Measurements from ENCODE around the gene SCN9A. TPM values are rescaled to one million over a fixed set of nuclear protein-coding genes. Genes with fewer than 3 reads are reported as not detected.
A peak's percentile ranks its signal among the peaks of the same experiment; 100 is the strongest.

The SCN9A gene
- total and polyA plus RNA-seq, 9 of the 15 experiments (the other 6 are each of a cell fraction or from before 2014, with no cell fraction given): 1.4 to 22.8 (median 7.1) TPM

DNA sequence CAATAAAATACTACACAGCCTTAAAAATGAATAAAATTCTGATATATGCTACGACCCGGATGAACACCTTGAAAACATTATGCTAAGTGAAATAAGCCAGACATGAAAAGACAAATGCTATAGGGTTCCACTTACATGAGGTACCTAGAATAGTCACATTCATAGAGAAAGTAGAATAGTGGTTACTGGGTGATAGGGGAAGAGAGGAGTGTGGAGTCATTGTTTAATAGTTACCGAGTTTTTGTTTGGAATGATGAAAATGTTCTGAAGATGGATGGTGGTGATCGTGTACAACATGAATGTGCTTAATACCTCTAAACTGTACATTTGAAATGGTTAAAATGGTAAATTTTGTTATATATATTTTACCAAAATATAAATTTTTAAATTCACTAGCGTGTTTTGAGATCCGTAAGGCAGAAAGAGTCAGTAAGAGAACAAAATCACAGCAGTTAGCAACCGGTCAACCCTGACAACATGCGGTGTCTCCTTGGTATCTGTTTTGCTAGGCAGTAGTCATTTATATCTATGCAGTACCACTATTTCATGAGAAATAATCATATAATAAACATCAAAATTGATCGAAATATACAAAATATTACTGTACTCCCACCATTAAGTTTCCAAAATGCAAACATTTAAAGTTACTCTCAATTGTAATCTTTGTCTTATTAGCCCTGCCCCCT, 11.1 kb downstream of the SCN9A start (continued):
- TF ChIP-seq, protein P1, sequence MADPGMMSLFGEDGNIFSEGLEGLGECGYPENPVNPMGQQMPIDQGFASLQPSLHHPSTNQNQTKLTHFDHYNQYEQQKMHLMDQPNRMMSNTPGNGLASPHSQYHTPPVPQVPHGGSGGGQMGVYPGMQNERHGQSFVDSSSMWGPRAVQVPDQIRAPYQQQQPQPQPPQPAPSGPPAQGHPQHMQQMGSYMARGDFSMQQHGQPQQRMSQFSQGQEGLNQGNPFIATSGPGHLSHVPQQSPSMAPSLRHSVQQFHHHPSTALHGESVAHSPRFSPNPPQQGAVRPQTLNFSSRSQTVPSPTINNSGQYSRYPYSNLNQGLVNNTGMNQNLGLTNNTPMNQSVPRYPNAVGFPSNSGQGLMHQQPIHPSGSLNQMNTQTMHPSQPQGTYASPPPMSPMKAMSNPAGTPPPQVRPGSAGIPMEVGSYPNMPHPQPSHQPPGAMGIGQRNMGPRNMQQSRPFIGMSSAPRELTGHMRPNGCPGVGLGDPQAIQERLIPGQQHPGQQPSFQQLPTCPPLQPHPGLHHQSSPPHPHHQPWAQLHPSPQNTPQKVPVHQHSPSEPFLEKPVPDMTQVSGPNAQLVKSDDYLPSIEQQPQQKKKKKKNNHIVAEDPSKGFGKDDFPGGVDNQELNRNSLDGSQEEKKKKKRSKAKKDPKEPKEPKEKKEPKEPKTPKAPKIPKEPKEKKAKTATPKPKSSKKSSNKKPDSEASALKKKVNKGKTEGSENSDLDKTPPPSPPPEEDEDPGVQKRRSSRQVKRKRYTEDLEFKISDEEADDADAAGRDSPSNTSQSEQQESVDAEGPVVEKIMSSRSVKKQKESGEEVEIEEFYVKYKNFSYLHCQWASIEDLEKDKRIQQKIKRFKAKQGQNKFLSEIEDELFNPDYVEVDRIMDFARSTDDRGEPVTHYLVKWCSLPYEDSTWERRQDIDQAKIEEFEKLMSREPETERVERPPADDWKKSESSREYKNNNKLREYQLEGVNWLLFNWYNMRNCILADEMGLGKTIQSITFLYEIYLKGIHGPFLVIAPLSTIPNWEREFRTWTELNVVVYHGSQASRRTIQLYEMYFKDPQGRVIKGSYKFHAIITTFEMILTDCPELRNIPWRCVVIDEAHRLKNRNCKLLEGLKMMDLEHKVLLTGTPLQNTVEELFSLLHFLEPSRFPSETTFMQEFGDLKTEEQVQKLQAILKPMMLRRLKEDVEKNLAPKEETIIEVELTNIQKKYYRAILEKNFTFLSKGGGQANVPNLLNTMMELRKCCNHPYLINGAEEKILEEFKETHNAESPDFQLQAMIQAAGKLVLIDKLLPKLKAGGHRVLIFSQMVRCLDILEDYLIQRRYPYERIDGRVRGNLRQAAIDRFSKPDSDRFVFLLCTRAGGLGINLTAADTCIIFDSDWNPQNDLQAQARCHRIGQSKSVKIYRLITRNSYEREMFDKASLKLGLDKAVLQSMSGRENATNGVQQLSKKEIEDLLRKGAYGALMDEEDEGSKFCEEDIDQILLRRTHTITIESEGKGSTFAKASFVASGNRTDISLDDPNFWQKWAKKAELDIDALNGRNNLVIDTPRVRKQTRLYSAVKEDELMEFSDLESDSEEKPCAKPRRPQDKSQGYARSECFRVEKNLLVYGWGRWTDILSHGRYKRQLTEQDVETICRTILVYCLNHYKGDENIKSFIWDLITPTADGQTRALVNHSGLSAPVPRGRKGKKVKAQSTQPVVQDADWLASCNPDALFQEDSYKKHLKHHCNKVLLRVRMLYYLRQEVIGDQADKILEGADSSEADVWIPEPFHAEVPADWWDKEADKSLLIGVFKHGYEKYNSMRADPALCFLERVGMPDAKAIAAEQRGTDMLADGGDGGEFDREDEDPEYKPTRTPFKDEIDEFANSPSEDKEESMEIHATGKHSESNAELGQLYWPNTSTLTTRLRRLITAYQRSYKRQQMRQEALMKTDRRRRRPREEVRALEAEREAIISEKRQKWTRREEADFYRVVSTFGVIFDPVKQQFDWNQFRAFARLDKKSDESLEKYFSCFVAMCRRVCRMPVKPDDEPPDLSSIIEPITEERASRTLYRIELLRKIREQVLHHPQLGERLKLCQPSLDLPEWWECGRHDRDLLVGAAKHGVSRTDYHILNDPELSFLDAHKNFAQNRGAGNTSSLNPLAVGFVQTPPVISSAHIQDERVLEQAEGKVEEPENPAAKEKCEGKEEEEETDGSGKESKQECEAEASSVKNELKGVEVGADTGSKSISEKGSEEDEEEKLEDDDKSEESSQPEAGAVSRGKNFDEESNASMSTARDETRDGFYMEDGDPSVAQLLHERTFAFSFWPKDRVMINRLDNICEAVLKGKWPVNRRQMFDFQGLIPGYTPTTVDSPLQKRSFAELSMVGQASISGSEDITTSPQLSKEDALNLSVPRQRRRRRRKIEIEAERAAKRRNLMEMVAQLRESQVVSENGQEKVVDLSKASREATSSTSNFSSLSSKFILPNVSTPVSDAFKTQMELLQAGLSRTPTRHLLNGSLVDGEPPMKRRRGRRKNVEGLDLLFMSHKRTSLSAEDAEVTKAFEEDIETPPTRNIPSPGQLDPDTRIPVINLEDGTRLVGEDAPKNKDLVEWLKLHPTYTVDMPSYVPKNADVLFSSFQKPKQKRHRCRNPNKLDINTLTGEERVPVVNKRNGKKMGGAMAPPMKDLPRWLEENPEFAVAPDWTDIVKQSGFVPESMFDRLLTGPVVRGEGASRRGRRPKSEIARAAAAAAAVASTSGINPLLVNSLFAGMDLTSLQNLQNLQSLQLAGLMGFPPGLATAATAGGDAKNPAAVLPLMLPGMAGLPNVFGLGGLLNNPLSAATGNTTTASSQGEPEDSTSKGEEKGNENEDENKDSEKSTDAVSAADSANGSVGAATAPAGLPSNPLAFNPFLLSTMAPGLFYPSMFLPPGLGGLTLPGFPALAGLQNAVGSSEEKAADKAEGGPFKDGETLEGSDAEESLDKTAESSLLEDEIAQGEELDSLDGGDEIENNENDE (IDR thresholded peaks at IDR 0.05; ENCODE audit: low read depth, low read length): no peak
- TF ChIP-seq RBM25 (IDR thresholded peaks at IDR 0.05; ENCODE audit: low read depth, low read length, severe bottlenecking) (no peak), BACH1 (tag; IDR thresholded peaks at IDR 0.05) (0 out of 2 replicates have a peak, but pooled peaks have one; percentile 11), ZBTB5 (IDR thresholded peaks at IDR 0.05) (no peak), ZNF431 (CRISPR knock-in tag; IDR thresholded peaks at IDR 0.05) (no peak), ARID3A (IDR thresholded peaks at IDR 0.05; ENCODE audit: borderline replicate concordance, low read depth, low read length) (0 out of 2 replicates have a peak, but pooled peaks have one; percentile 10), ILF3 (IDR thresholded peaks at IDR 0.05; ENCODE audit: borderline replicate concordance) (no peak), HIVEP1 (CRISPR knock-in tag; IDR thresholded peaks at IDR 0.05) (no peak)
- TF ChIP-seq, protein P2, sequence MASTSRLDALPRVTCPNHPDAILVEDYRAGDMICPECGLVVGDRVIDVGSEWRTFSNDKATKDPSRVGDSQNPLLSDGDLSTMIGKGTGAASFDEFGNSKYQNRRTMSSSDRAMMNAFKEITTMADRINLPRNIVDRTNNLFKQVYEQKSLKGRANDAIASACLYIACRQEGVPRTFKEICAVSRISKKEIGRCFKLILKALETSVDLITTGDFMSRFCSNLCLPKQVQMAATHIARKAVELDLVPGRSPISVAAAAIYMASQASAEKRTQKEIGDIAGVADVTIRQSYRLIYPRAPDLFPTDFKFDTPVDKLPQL (IDR thresholded peaks at IDR 0.05; ENCODE audit: extremely low read depth, insufficient read length): no peak
